NCI-H2029 (cell line): Measurements from ENCODE around the gene PPP2R2B.

Source experiments
- DNase-seq: peaks from one replicate; lab custom pipeline; 2025; lab: John Stamatoyannopoulos, UW

Gene PPP2R2B

GRCh38 chr5:146781157-146781556, 97.4 kb downstream of the PPP2R2B start:
- DNase-seq: no peak

GRCh38 chr5:146779211-146779869, 99.2 kb downstream of the PPP2R2B start:
- DNase-seq: no peak

GRCh38 chr5:146778795-146779194, 99.8 kb downstream of the PPP2R2B start:
- DNase-seq: no peak

GRCh38 chr5:146778261-146778660, 100.3 kb downstream of the PPP2R2B start:
- DNase-seq: no peak

- DNase-seq: no peak
Measured at GRCh38 chr5:146772881-146773466, 105.6 kb downstream of the PPP2R2B start.

- no peak for DNase-seq
Measured at GRCh38 chr5:146770980-146771379, 107.6 kb downstream of the PPP2R2B start.

- DNase-seq: no peak
Measured at GRCh38 chr5:146770546-146770945, 108.0 kb downstream of the PPP2R2B start.

GRCh38 chr5:146767534-146767933, 111.0 kb downstream of the PPP2R2B start:
- no peak for DNase-seq

- DNase-seq: no peak
Measured at GRCh38 chr5:146766013-146766412, 112.5 kb downstream of the PPP2R2B start.

- no peak for DNase-seq
Measured at GRCh38 chr5:146765089-146765832, 113.3 kb downstream of the PPP2R2B start.

- DNase-seq: no peak
Measured at GRCh38 chr5:146762830-146763229, 115.7 kb downstream of the PPP2R2B start.

GRCh38 chr5:146761811-146762210, 116.7 kb downstream of the PPP2R2B start:
- no peak for DNase-seq

- DNase-seq: no peak
Measured at GRCh38 chr5:146758938-146759337, 119.6 kb downstream of the PPP2R2B start.

- no peak for DNase-seq
Measured at GRCh38 chr5:146758076-146758475, 120.5 kb downstream of the PPP2R2B start.

GRCh38 chr5:146756546-146756945, 122.0 kb downstream of the PPP2R2B start:
- no peak for DNase-seq

- DNase-seq: no peak
Measured at GRCh38 chr5:146755793-146756192, 122.8 kb downstream of the PPP2R2B start.

- no peak for DNase-seq
Measured at GRCh38 chr5:146754621-146755020, 123.9 kb downstream of the PPP2R2B start.

- peak; percentile 80 for DNase-seq
Measured at GRCh38 chr5:146753641-146754040, 124.9 kb downstream of the PPP2R2B start.

GRCh38 chr5:146751781-146752401, 126.7 kb downstream of the PPP2R2B start:
- no peak for DNase-seq

- peak; percentile 81 for DNase-seq
Measured at GRCh38 chr5:146751054-146751453, 127.5 kb downstream of the PPP2R2B start.

- no peak for DNase-seq
Measured at GRCh38 chr5:146748533-146748932, 130.0 kb downstream of the PPP2R2B start.

GRCh38 chr5:146745931-146746577, 132.5 kb downstream of the PPP2R2B start:
- DNase-seq: peak; percentile 36
